Left ventricle myocardium superior (tissue), 1 donor: ENCODE measurements around the gene TDP2. TPM values are rescaled to one million over a fixed set of nuclear protein-coding genes. Genes with fewer than 3 reads are reported as not detected.

Source experiments
- ATAC-seq: fragments of 200-7000 bp; cut with Tn5 transposase; one replicate; pipeline ENCODE4 v1.9.1; 2020; ENCODE audit warnings: mild to moderate bottlenecking, moderate library complexity
- DNase-seq: peaks from one replicate; pipeline ENCODE4 v3.0.0-alpha.2; 2020
- intact Hi-C: fragments of 100-400 bp; cut with micrococcal nuclease; formaldehyde crosslinking; loops from one replicate; pipeline ENCODE4 v1.11.0; 2022
- total RNA-seq: library from RNA; stranded (reverse); fragmentation: NEBNext Ultra II Directional; extraction: Animal tissue kit (Norgen Biotek cat#: 25700); gene quantifications from one replicate; pipeline ENCODE4 v1.2.1, GENCODE V29; 2021
- donor health status: DM: no; HTN: yes; CAD: no; lungs with severe emphysema.

Gene TDP2
- total RNA-seq, 1 donor from 2014 or later, result 24.3 TPM

GRCh38 chr6:24613361-24614042, 53.2 kb downstream of the TDP2 start:
- no peak for ATAC-seq

GRCh38 chr6:24610672-24611071, 56.0 kb downstream of the TDP2 start:
- DNase-seq, result no peak
- no peak for ATAC-seq
- intact Hi-C loops, result loop anchor here (1.0 kb wide), 1 partner anchor 17 kb away; no protein-coding TSS in a partner anchor

More at GRCh38 chr6:24613361-24614042, 53.2 kb downstream of the TDP2 start:
- intact Hi-C loops, result no loop called here
- DNase-seq, result no peak

GRCh38 chr6:24607310-24608105, 59.2 kb downstream of the TDP2 start:
- intact Hi-C loops, result no loop called here
- DNase-seq (no peak), ATAC-seq (no peak)

- ATAC-seq, result no peak
- intact Hi-C loops, result no loop called here
These were observed 60.3 kb downstream of the TDP2 start for GRCh38 chr6:24606200-24606930.

GRCh38 chr6:24603241-24603640, 63.5 kb downstream of the TDP2 start:
- DNase-seq (no peak), ATAC-seq (no peak)
- intact Hi-C loops, result no loop called here

More at GRCh38 chr6:24606200-24606930, 60.3 kb downstream of the TDP2 start:
- no peak for DNase-seq

- intact Hi-C loops, result no loop called here
- DNase-seq (no peak), ATAC-seq (no peak)
These were observed 65.8 kb downstream of the TDP2 start for GRCh38 chr6:24600903-24601302.

Other genes starting within 250 kb of the TDP2 start
- gene GPLD1, start 177.3 kb downstream of the TDP2 start, total RNA-seq, result 1.1 TPM
- 31.2 TPM for gene ALDH5A1, start 171.9 kb downstream of the TDP2 start, total RNA-seq
- gene KIAA0319, start 20.7 kb downstream of the TDP2 start, total RNA-seq, result not detected
- 80.0 TPM for gene ACOT13, start 178 bp upstream of the TDP2 start, total RNA-seq
- 41.4 TPM for gene C6orf62, start 52.3 kb upstream of the TDP2 start, total RNA-seq
- gene GMNN, start 108.0 kb upstream of the TDP2 start, total RNA-seq, result 8.3 TPM
- gene ARMH2, start 132.0 kb upstream of the TDP2 start, total RNA-seq, result not detected